B cell (primary cell): ENCODE results near the gene ADCY2. TPM values are rescaled to one million over a fixed set of nuclear protein-coding genes. Genes with fewer than 3 reads are reported as not detected.

Source experiments
- ATAC-seq: fragments of 200-7000 bp; cut with Tn5 transposase; one replicate; pipeline ENCODE4 v1.10.0; 2021; ENCODE audit warnings: low read depth, mild to moderate bottlenecking, moderate number of reproducible peaks, moderate library complexity
- CTCF ChIA-PET: fragments of 350-600 bp; sonication (Branson Sonifier 250); formaldehyde crosslinking; loops from one replicate; lab custom pipeline; 2021; ENCODE audit warnings: antibody characterized with exemption, inconsistent platforms; lab: Charles Lee
- POLR2A ChIA-PET: fragments of 350-600 bp; sonication (Branson Sonifier 250); formaldehyde crosslinking; loops from one replicate; lab custom pipeline; 2021; ENCODE audit warnings: antibody characterized with exemption; lab: Charles Lee
- DNase-seq: peaks from one replicate; pipeline ENCODE4 v3.0.0; 2013
- H2AFZ ChIP-seq: 2 replicates; pipeline ENCODE4 v1.6.1; 2012; ENCODE audit warnings: mild to moderate bottlenecking, low read depth, low read length; ENCODE audit not compliant: insufficient read depth, poor library complexity, severe bottlenecking
- H3K27ac ChIP-seq, 2 donors: 1 replicate in 1 of 2; 2 replicates in 1 of 2; pipeline ENCODE4 v1.5.1; 2012 to 2013; ENCODE audit warnings: low read length in 2 of 2, mild to moderate bottlenecking in 2 of 2, moderate library complexity in 1 of 2
- H3K27me3 ChIP-seq, 4 experiments: fragments of 200-600 bp in 1 of 4; sonication (generic) in 1 of 4; replicated peaks in 1 of 4; 1 replicate in 2 of 4; 2 replicates in 2 of 4; pipeline versions ENCODE4 v1.6.1 to v1.7.0; 2013 to 2016; ENCODE audit warnings: low read length in 3 of 4, mild to moderate bottlenecking in 2 of 4, mixed read lengths in 1 of 4, moderate library complexity in 1 of 4; ENCODE audit not compliant: insufficient read depth in 4 of 4, control insufficient read depth in 3 of 4; ENCODE audit errors: control extremely low read depth in 1 of 4
- H3K36me3 ChIP-seq, 2 experiments: replicated peaks in 1 of 2; 1 replicate in 1 of 2; 2 replicates in 1 of 2; pipeline versions ENCODE4 v1.6.1 to v1.7.1; 2013; ENCODE audit warnings: low read length in 1 of 2; ENCODE audit not compliant: insufficient read depth in 2 of 2, control insufficient read depth in 1 of 2; ENCODE audit errors: control extremely low read depth in 1 of 2, extremely low read depth in 1 of 2
- H3K4me1 ChIP-seq, 2 donors: fragments of 200-600 bp in 1 of 2; sonication (generic) in 1 of 2; 1 replicate in 1 of 2; 2 replicates in 1 of 2; pipeline versions ENCODE4 v1.5.1 to v1.6.1; 2013 to 2017; ENCODE audit warnings: low read length in 2 of 2; ENCODE audit not compliant: control insufficient read depth in 2 of 2, insufficient read depth in 2 of 2
- H3K4me2 ChIP-seq: replicated peaks from 2 replicates; pipeline ENCODE3; 2012; ENCODE audit warnings: mild to moderate bottlenecking, low read depth, low read length; ENCODE audit not compliant: poor library complexity, severe bottlenecking
- H3K4me3 ChIP-seq, 5 experiments: fragments of 200-600 bp in 1 of 5; sonication (generic) in 1 of 5; 1 replicate in 3 of 5; 2 replicates in 2 of 5; pipeline versions ENCODE4 v1.5.1 to v1.7.0; 2011 to 2016; ENCODE audit warnings: low read length in 4 of 5, mild to moderate bottlenecking in 4 of 5, low read depth in 2 of 5, control low read depth in 1 of 5, moderate library complexity in 1 of 5; ENCODE audit not compliant: insufficient read depth in 1 of 5; ENCODE audit errors: control extremely low read depth in 1 of 5, extremely low read depth in 1 of 5
- H3K79me2 ChIP-seq: fragments of 200-600 bp; sonication (generic); one replicate; pipeline ENCODE4 v1.6.0; 2016; ENCODE audit warnings: low read length; ENCODE audit not compliant: control insufficient read depth, insufficient read depth
- H3K9ac ChIP-seq: fragments of 200-600 bp; sonication (generic); 2 replicates; pipeline ENCODE4 v1.6.1; 2017; ENCODE audit warnings: mild to moderate bottlenecking, low read length, moderate library complexity
- H3K9me3 ChIP-seq, 3 donors: one replicate each; pipeline versions ENCODE4 v1.6.1 to v1.7.1; 2013; ENCODE audit warnings: low read length in 2 of 3; ENCODE audit not compliant: control insufficient read depth in 2 of 3, insufficient read depth in 1 of 3; ENCODE audit errors: control extremely low read depth in 1 of 3
- H4K20me1 ChIP-seq: 2 replicates; pipeline ENCODE4 v1.6.0; 2012; ENCODE audit warnings: mild to moderate bottlenecking, low read length; ENCODE audit not compliant: insufficient read depth, control insufficient read depth, poor library complexity, severe bottlenecking
- H3K27ac Mint-ChIP-seq: one replicate; pipeline ENCODE4 v1.8.0; 2021; ENCODE audit warnings: mixed read lengths
- H3K27me3 Mint-ChIP-seq: one replicate; pipeline ENCODE4 v1.8.0; 2021; ENCODE audit warnings: mixed read lengths
- H3K4me1 Mint-ChIP-seq: one replicate; pipeline ENCODE4 v1.8.0; 2021; ENCODE audit warnings: mixed read lengths
- H3K4me3 Mint-ChIP-seq: one replicate; pipeline ENCODE4 v1.8.0; 2021; ENCODE audit warnings: mixed read lengths
- H3K9me3 Mint-ChIP-seq: one replicate; pipeline ENCODE4 v1.8.0; 2022; ENCODE audit warnings: mixed read lengths; ENCODE audit not compliant: insufficient read depth
- EZH2 ChIP-seq: IDR thresholded peaks from 2 replicates; pipeline ENCODE4 v1.6.1; 2012; ENCODE audit warnings: borderline replicate concordance, low read depth, mild to moderate bottlenecking, moderate library complexity, low read length; ENCODE audit not compliant: insufficient read depth, poor library complexity, severe bottlenecking
- WGBS: methylation state at CpG from one replicate; pipeline ENCODE4 v1.1.5; 2013; ENCODE audit warnings: missing lambda C conversion rate; ENCODE audit not compliant: insufficient coverage; 5-methylcytosine and 5-hydroxymethylcytosine counted together
- intact Hi-C: fragments of 100-400 bp; cut with micrococcal nuclease; formaldehyde crosslinking; loops from one replicate; pipeline ENCODE4 v1.10.0; 2022
- polyA plus RNA-seq: library from polyadenylated mRNA; depleted of rRNA; stranded (reverse); fragments of >200 nt; gene quantifications from 2 replicates; pipeline ENCODE4 v1.2.3, GENCODE V29; 2012
- total RNA-seq, 2 donors: library from RNA; stranded (reverse); fragments of 120-200 nt in 1 of 2; gene quantifications; 1 replicate in 1 of 2; 2 replicates in 1 of 2; pipeline versions ENCODE4 v1.2.3 to v1.2.4, GENCODE V29; 2013 to 2022
- TF ChIP-seq, protein P1 (sequence below): fragments of 200-600 bp; IDR thresholded peaks from one replicate; pipeline ENCODE4 v1.8.0; 2022; ENCODE audit warnings: antibody characterized with exemption, mild to moderate bottlenecking

Gene ADCY2
- total and polyA plus RNA-seq, 2 donors (not counting 1 experiment from before 2014, with no cell fraction given), result not detected

DNA sequence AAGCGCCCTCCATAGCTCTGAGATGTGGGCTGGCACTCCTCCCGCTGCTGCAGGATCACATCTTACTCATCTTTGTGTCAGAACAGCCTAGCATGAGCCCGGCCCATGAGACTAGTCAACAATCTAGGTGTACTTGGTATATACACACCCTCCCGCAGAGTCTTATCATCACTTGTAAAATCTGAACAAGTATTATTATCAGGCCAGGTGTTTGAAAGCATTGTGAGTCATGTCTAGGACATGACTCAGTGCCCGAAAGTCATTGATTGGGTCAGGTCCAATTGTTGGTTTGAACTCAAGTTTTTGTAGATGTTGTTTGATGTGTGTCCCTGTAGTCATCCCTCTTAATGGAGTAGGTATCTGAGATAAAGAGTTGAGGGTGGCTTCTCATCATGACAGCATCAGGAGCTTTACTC is 346.3 kb downstream of the ADCY2 start:
- DNase-seq, result no peak
- 92% methylated on average over 4 of the region's 5 CpGs for WGBS
- no peak overlapping the region for H3K4me3 Mint-ChIP-seq
- H3K27ac Mint-ChIP-seq, result no peak overlapping the region
- Histone ChIP-seq H3K9ac (no peak overlapping the region), H3K27ac (no peak overlapping the region), H3K27me3 (no peaks in the 10 kb centered on the region), H3K4me1 (no peaks in the 10 kb centered on the region), H2AFZ (no peak overlapping the region), H3K9me3 (peaks cover 0 to 2% (median 0%) of the 10 kb centered on the region in 3 donors), H4K20me1 (no peaks in the 10 kb centered on the region), H3K36me3 (no peaks in the 10 kb centered on the region), H3K79me2 (no peaks in the 10 kb centered on the region), H3K4me3 (no peak overlapping the region), H3K4me2 (no peak overlapping the region)
- POLR2A ChIA-PET, result no interaction called here
- H3K9me3 Mint-ChIP-seq, result no peaks in the 10 kb centered on the region
- intact Hi-C loops, result no loop called here
- CTCF ChIA-PET, result no interaction called here
- TF ChIP-seq, protein P1, sequence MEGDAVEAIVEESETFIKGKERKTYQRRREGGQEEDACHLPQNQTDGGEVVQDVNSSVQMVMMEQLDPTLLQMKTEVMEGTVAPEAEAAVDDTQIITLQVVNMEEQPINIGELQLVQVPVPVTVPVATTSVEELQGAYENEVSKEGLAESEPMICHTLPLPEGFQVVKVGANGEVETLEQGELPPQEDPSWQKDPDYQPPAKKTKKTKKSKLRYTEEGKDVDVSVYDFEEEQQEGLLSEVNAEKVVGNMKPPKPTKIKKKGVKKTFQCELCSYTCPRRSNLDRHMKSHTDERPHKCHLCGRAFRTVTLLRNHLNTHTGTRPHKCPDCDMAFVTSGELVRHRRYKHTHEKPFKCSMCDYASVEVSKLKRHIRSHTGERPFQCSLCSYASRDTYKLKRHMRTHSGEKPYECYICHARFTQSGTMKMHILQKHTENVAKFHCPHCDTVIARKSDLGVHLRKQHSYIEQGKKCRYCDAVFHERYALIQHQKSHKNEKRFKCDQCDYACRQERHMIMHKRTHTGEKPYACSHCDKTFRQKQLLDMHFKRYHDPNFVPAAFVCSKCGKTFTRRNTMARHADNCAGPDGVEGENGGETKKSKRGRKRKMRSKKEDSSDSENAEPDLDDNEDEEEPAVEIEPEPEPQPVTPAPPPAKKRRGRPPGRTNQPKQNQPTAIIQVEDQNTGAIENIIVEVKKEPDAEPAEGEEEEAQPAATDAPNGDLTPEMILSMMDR, result no peak
- no peak for TF ChIP-seq EZH2
- H3K4me1 Mint-ChIP-seq, result no peaks in the 10 kb centered on the region
- ATAC-seq, result no peak
- H3K27me3 Mint-ChIP-seq, result peaks cover 4% of the 10 kb centered on the region

GRCh38 chr5:7745882-7746610 is 350.1 kb downstream of the ADCY2 start:
- POLR2A ChIA-PET, result no interaction called here

More at GRCh38 chr5:7745882-7746610, 350.1 kb downstream of the ADCY2 start:
- no peak overlapping the region for H3K4me3 Mint-ChIP-seq
- intact Hi-C loops, result loop anchor here (5.0 kb wide), 1 partner anchor 979 kb away; no protein-coding TSS in a partner anchor
- no peaks in the 10 kb centered on the region for H3K9me3 Mint-ChIP-seq
- Histone ChIP-seq H3K4me3 (no peak overlapping the region), H3K4me2 (no peak overlapping the region), H4K20me1 (no peaks in the 10 kb centered on the region), H3K36me3 (no peaks in the 10 kb centered on the region), H3K27me3 (no peaks in the 10 kb centered on the region), H3K4me1 (no peaks in the 10 kb centered on the region), H2AFZ (no peak overlapping the region), H3K27ac (no peak overlapping the region), H3K9ac (no peak overlapping the region), H3K79me2 (no peaks in the 10 kb centered on the region), H3K9me3 (peaks cover 0 to 2% (median 0%) of the 10 kb centered on the region in 3 donors)
- H3K27me3 Mint-ChIP-seq, result peaks cover 8% of the 10 kb centered on the region
- no peaks in the 10 kb centered on the region for H3K4me1 Mint-ChIP-seq
- no peak for ATAC-seq
- DNase-seq, result peak; percentile 29
- CTCF ChIA-PET, result interaction anchor here (1.2 to 1.3 kb wide), 3 partner anchors 10 to 20 kb away, joined by 3 read pairs; no protein-coding TSS in a partner anchor
- TF ChIP-seq, protein P1, result peak; percentile 73
- TF ChIP-seq EZH2, result no peak
- no peak overlapping the region for H3K27ac Mint-ChIP-seq
- 43% methylated on average over 6 of the region's 11 CpGs for WGBS
